Measurements from ENCODE around the gene FRMD6. TPM values are rescaled to one million over a fixed set of nuclear protein-coding genes. Genes with fewer than 3 reads are reported as not detected.

FRMD6 gene
- total RNA-seq, 1 experiment from 2014 or later: 40.7 TPM

DNA sequence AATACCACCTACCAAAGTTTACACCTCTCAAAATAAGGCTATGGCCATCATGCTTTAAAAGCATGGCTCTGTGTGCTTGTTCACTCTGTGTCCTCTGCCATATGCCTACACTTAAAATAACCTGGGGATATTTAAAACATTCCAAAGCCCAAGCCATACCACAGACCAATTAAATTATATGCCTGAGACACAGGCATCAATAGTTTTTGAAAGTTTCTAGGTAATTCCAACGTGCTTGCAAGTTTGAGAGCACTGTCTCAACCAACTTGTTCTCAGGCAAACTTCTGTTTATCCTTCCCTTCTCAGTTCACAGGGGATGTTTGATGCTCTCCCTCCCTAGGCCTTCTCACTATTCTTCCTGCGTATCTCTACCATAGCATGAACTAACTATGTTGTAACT is 3.4 kb upstream of the FRMD6 start:
- H3K9me3 ChIP-seq (ENCODE audit: control insufficient read depth, insufficient read depth, low read depth, low read length): no peaks in the 10 kb centered on the region
- BruUV-seq (replicated peaks): no TSS peak
- H3K4me3 ChIP-seq (ENCODE audit: low read depth in 2 of 2, low read length in 2 of 2): no peak overlapping the region
- in situ Hi-C loops (cut with HindIII; ENCODE audit: low pct_unique_long_range_greater_than_20kb, low sequenced_read_pairs) (no loop called here), intact Hi-C loops (cut with micrococcal nuclease; ENCODE audit: unreplicated experiment) (no loop called here)
- DNase-seq (ENCODE audit: low read depth, low spot score): no peak
- POLR2A ChIA-PET: no interaction called here
- no peaks in the 10 kb centered on the region; the same call in 1 of the 2 replicates for H3K4me1 ChIP-seq (ENCODE audit: control insufficient read depth, insufficient read depth, low read length)
- no peaks in the 10 kb centered on the region for H3K27me3 ChIP-seq (ENCODE audit: control insufficient read depth, insufficient read depth, low read length)
- TF ChIP-seq SIN3A (IDR thresholded peaks at IDR 0.05; ENCODE audit: borderline replicate concordance, insufficient read depth, low read depth, low read length) (no peak), POLR2AphosphoS5 (IDR thresholded peaks at IDR 0.05; ENCODE audit: low read depth, low read length) (no peak), TCF7L2 (IDR thresholded peaks at IDR 0.05; ENCODE audit: low read depth, low read length) (no peak), REST (IDR thresholded peaks at IDR 0.05; ENCODE audit: insufficient read depth in 1 of 2, low read depth in 2 of 2, low read length in 1 of 2) (no peak)
- TF ChIP-seq, protein P1, sequence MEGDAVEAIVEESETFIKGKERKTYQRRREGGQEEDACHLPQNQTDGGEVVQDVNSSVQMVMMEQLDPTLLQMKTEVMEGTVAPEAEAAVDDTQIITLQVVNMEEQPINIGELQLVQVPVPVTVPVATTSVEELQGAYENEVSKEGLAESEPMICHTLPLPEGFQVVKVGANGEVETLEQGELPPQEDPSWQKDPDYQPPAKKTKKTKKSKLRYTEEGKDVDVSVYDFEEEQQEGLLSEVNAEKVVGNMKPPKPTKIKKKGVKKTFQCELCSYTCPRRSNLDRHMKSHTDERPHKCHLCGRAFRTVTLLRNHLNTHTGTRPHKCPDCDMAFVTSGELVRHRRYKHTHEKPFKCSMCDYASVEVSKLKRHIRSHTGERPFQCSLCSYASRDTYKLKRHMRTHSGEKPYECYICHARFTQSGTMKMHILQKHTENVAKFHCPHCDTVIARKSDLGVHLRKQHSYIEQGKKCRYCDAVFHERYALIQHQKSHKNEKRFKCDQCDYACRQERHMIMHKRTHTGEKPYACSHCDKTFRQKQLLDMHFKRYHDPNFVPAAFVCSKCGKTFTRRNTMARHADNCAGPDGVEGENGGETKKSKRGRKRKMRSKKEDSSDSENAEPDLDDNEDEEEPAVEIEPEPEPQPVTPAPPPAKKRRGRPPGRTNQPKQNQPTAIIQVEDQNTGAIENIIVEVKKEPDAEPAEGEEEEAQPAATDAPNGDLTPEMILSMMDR (IDR thresholded peaks at IDR 0.05): no peak
- H3K36me3 ChIP-seq (ENCODE audit: control insufficient read depth, insufficient read depth, low read length): no peaks in the 10 kb centered on the region; the same call in 1 of the 2 replicates
- CTCF ChIA-PET: no interaction called here
- peak overlapping the region; percentile 40 for H3K27ac ChIP-seq (ENCODE audit: low read length)
- ATAC-seq: no peak

DNA sequence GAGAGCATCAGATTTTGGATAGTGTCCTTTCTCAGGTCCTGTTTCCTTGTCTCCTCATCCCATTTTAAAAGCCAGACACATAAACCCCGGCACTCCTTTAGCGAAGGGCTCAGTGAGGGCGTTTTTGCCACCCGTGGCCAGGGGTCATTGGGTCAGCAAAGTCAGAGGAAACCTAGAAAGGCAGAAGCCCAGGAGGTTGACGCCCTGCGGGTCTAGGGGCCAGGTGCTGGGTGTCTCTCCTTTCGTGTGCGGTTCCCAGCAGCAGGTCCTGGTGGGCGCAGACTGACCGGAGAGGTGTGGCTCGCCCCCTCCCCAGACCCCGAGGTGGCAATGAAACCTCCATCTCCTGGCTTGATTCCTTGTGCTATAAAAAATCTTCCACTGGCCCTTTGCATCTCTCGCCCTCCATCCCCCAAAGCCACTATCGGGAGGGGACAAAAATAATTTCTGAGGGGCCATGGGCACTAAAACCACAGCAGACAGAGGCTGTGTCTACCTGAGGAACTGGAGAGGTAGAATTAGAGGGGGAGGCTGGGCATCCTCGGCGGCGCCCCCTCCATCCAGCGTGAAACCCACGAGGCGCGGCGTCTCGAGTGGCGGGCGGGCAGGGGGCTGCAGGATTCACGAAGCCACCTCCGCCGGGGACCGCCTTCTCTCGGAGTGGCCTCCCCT is 858 bp upstream of the FRMD6 start:
- Histone ChIP-seq H3K9me3 (ENCODE audit: control insufficient read depth, insufficient read depth, low read depth, low read length) (no peaks in the 10 kb centered on the region), H3K27ac (ENCODE audit: low read length) (peak overlapping the region; percentile 88), H3K27me3 (ENCODE audit: control insufficient read depth, insufficient read depth, low read length) (no peaks in the 10 kb centered on the region), H3K4me3 (ENCODE audit: low read depth in 2 of 2, low read length in 2 of 2) (peak overlapping the region; percentile 52 to 65), H3K4me1 (ENCODE audit: control insufficient read depth, insufficient read depth, low read length) (peaks cover 14% of the 10 kb centered on the region), H3K36me3 (ENCODE audit: control insufficient read depth, insufficient read depth, low read length) (no peaks in the 10 kb centered on the region; the same call in 1 of the 2 replicates)
- POLR2A ChIA-PET: interaction anchor here (0.6 kb wide), 2 partner anchors 171 to 224 kb away, joined by 7 to 10 read pairs; no protein-coding TSS in a partner anchor
- in situ Hi-C loops (cut with HindIII; ENCODE audit: low pct_unique_long_range_greater_than_20kb, low sequenced_read_pairs): no loop called here
- peak; percentile 16; the same call in 1 of the 2 replicates for ATAC-seq
- TF ChIP-seq TCF7L2 (IDR thresholded peaks at IDR 0.05; ENCODE audit: low read depth, low read length) (no peak), SIN3A (IDR thresholded peaks at IDR 0.05; ENCODE audit: borderline replicate concordance, insufficient read depth, low read depth, low read length) (no peak), REST (IDR thresholded peaks at IDR 0.05; ENCODE audit: insufficient read depth in 1 of 2, low read depth in 2 of 2, low read length in 1 of 2) (no peak), POLR2AphosphoS5 (IDR thresholded peaks at IDR 0.05; ENCODE audit: low read depth, low read length) (no peak; the same call in 1 of the 2 replicates)
- TF ChIP-seq, protein P1 (IDR thresholded peaks at IDR 0.05): no peak
- CTCF ChIA-PET: interaction anchor here (0.5 to 0.7 kb wide), 5 partner anchors 37 to 610 kb away, joined by 4 to 7 read pairs (median 5); no protein-coding TSS in a partner anchor
- intact Hi-C loops (cut with micrococcal nuclease; ENCODE audit: unreplicated experiment): loop anchor here (5.0 to 10.0 kb wide), 2 partner anchors 119 to 366 kb away; no protein-coding TSS in a partner anchor
- no peak for DNase-seq (ENCODE audit: low read depth, low spot score)
- TSS peak; percentile 62 for BruUV-seq (replicated peaks)

Measured in Panc1 (cell line).